LoVo (cell line): Measurements from ENCODE around the gene OR7C1.
"Not testable (repeated sequence)": the region's sequence is repeated elsewhere in the genome, so short reads cannot be mapped to it uniquely, and the experiment has no call there.

ENCODE experiments used
- DNase-seq: peaks from one replicate; pipeline ENCODE4 v3.0.0-alpha.2; 2016; ENCODE audit warnings: low spot score

OR7C1 gene

DNA sequence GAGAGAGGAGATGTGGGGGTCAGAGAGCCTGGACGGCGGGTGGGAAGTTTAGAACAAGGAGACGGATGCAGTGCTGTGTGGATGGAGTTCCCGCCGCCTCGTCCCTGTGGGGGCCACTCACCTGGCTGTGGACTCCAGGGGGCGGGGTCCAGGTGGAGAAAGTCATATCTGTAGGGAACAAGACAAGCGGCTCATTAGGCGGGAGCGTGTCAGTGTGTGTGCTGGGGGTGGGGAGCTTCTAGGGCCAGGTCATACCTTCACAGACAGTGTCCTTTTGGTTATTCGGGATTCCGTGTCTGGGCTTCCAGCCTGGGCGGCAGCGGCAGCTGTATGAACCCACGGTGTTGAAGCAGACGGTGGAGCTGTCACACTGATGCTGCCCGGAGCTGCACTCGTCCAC is 69.6 kb downstream of the OR7C1 start:
- not testable (repeated sequence) for DNase-seq

DNA sequence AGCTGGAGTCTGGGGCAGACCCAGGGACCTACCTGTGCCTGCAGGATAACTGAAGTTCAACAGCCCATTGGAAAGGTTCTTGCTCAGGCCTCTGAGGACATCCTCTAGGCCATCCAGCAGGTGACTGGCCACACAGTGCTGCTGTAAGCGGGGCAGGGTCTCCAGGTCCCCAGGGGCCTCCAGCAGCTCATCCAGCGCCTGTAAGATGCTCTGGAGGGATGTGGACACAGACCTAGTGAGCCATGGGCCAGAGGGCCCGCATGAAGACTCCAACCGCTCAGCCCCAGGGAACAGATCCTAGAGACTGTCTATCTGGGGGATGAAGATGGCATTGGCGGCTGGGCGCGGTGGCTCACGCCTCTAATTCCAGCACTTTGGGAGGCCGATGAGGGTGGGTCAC is 70.6 kb downstream of the OR7C1 start:
- DNase-seq: no peak

DNA sequence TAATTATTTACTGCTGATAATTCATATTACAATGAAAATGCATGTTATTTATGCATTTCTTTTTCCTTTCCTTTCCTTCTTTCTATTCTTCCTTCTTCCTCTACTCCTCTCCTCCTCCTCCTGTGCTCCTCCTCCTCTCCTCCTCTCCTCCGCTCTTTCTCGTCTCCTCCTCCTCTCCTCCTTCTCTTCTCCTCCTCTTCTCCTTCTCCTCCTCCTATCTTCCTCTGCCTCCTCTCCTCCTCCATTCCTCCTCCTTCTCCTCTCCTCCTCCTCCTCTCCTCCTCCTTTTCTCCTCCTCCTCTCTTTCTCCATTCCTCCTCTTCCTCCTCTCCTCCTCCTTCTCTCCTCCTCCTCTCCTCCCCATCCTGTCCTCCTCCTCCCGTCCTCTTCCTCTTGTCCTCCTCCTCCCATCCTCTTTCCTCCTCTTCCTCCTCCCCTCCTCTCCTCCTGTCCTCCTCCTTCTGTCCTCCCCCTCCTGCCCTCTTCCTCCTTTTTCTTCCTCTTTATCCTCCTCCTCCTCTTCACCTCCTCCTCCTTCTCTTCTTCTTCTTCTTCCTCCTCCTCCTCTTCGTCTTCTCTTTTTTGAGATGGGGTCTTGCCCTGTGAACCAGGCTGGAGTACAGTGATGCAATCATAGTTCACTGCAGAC is 71.4 kb downstream of the OR7C1 start:
- no peak for DNase-seq

DNA sequence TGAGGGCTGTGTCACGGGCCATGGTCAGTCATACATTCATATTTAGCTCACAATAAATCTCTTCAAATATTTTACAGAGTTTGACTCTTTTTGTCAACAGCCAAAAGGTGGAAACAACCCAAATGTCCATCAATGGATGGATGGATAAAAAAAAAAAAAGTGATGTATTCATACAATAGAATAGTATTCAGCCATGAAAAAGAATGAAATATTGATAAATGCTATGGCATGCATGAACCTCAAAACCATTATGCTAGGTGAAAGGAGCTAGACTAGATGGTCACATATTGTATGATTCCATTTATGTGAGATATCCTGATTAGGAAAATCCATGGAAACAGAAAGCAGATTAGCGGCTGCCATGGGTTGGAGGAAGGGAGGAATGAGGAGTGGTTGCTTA is 72.9 kb downstream of the OR7C1 start:
- no peak for DNase-seq

DNA sequence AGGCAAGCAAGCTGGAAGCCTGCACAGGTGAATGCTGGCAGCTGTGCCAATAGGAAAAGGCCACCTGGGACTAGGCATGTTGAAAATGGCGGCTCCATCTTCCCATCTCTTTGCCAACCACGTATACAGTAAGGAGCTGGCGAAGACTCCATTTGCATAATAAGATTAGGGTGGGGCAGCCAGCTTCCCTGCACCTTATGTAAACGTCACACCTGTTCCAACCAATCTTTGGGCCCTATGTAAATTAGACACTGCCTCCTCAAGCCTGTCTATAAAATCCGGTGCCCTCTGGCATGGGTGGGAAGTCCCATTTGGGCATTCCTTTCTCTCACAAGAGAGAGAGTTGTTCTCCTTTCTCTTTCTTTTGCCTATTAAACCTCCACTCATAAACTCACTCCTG is 73.4 kb downstream of the OR7C1 start:
- no peak for DNase-seq

GRCh38 chr19:14758816-14759215 is 76.2 kb downstream of the OR7C1 start:
- DNase-seq: peak; percentile 60

DNA sequence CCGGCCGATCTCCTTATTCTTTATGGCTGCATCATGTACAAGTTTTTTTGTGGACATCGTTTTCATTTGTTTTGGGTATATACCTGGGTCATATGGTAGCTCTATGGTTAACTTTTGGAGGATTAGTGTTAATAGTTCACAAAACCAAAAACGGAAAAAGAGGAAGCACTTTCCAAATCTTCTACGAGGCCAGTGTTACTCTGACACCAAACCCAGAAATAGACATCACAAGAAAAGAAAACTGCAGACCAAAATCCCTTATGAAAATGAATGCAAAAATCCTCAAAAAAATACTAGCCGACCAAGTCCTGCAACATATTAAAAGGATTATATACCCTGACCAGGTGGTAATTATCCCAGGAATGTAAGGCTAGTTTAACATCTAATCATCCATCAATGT is 86.4 kb downstream of the OR7C1 start:
- no peak for DNase-seq
